Central memory CD8-positive, alpha-beta T cell (primary cell): Measurements from ENCODE around the gene NAP1L4.

Source experiments
- ATAC-seq: fragments of 150-1000 bp; cut with Tn5 transposase; replicated peaks from 2 replicates; pipeline ENCODE4 v1.10.0; 2022; ENCODE audit warnings: mild to moderate bottlenecking, moderate FRiP score, moderate number of reproducible peaks; ENCODE audit not compliant: poor library complexity, severe bottlenecking; ENCODE audit errors: extremely low read depth
- DNase-seq, 2 donors: peaks; one replicate each; pipeline ENCODE4 v3.0.0; 2021; ENCODE audit warnings: low spot score in 2 of 2
- H3K27ac Mint-ChIP-seq: one replicate; pipeline ENCODE4 v1.8.0; 2022; ENCODE audit warnings: low read depth, mild to moderate bottlenecking, moderate library complexity, mixed read lengths
- H3K27me3 Mint-ChIP-seq: one replicate; pipeline ENCODE4 v1.8.0; 2022; ENCODE audit warnings: mixed read lengths
- H3K36me3 Mint-ChIP-seq: one replicate; pipeline ENCODE4 v1.8.0; 2022; ENCODE audit warnings: mild to moderate bottlenecking, moderate library complexity, mixed read lengths; ENCODE audit not compliant: insufficient read depth
- H3K4me1 Mint-ChIP-seq: one replicate; pipeline ENCODE4 v1.8.0; 2022; ENCODE audit warnings: mixed read lengths
- H3K4me3 Mint-ChIP-seq: one replicate; pipeline ENCODE4 v1.8.0; 2022; ENCODE audit warnings: mild to moderate bottlenecking, moderate library complexity, mixed read lengths
- H3K9me3 Mint-ChIP-seq: one replicate; pipeline ENCODE4 v1.8.0; 2022; ENCODE audit warnings: mixed read lengths

The NAP1L4 gene

DNA sequence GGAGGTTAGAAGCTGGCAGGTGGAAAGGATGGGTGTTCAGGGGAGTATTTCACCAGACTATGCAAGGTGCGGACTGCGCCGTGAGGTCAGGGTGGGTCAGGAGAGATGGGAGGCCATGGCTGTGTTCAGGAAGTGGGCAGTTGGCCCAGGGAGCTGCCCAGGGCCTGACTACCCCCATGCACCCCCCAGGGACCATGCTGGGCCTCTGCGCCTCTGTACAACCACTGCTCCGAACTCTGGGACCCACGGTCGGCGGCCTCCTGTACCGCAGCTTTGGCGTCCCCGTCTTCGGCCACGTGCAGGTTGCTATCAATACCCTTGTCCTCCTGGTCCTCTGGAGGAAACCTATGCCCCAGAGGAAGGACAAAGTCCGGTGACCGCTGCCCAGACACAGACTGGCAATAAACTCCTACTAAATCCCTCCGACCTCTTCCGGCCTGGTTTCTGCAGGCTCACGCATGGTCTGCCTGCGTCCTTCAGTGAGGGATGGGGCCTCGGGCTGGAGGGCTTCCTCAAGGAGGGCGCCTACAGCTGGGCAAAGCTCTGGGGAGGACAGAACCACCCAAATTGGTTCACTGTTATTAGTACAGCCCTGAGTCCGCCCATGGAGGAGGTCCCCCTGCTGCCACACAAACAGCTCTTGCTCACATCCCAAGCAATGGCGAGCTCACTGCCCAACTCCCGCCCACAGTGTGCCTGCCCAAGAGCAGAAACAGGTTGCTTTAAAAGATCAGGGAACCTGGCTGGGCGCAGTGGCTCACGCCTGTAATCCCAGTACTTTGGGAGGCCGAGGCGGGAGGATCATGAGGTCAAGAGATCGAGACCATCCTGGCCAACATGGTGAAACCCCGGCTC lies 67.1 kb downstream of the NAP1L4 start:
- Mint-ChIP-seq H3K27ac (no peak overlapping the region), H3K4me1 (peaks cover 12% of the 10 kb centered on the region), H3K4me3 (no peak overlapping the region), H3K36me3 (peaks cover 10% of the 10 kb centered on the region), H3K27me3 (peaks cover 12% of the 10 kb centered on the region), H3K9me3 (no peaks in the 10 kb centered on the region)
- DNase-seq (no peak), ATAC-seq (no peak)

DNA sequence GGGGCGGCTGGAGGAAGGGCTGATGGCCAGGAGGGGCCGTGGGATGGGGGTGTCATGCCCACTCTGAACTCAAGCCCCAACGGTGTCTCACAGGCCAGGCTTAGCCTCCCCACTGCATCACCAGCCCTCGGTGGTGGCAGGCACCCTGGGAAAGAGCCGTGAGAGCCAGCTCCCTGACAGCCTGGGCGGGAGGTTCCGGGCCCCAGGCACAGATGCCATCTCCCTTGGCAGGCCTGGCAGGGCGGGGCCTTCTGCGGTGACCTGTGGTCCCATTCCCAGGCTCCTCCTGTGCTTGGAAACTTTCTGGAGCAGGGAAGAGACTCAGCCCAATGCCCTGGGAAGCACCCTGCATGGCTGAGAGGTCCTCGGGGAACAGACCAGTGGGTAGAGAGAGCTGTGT lies 67.7 kb downstream of the NAP1L4 start:
- ATAC-seq (no peak), DNase-seq (no peak)
- Mint-ChIP-seq H3K9me3 (no peaks in the 10 kb centered on the region), H3K27ac (no peak overlapping the region), H3K36me3 (peaks cover 10% of the 10 kb centered on the region), H3K27me3 (peaks cover 9% of the 10 kb centered on the region), H3K4me1 (peaks cover 8% of the 10 kb centered on the region), H3K4me3 (no peak overlapping the region)

DNA sequence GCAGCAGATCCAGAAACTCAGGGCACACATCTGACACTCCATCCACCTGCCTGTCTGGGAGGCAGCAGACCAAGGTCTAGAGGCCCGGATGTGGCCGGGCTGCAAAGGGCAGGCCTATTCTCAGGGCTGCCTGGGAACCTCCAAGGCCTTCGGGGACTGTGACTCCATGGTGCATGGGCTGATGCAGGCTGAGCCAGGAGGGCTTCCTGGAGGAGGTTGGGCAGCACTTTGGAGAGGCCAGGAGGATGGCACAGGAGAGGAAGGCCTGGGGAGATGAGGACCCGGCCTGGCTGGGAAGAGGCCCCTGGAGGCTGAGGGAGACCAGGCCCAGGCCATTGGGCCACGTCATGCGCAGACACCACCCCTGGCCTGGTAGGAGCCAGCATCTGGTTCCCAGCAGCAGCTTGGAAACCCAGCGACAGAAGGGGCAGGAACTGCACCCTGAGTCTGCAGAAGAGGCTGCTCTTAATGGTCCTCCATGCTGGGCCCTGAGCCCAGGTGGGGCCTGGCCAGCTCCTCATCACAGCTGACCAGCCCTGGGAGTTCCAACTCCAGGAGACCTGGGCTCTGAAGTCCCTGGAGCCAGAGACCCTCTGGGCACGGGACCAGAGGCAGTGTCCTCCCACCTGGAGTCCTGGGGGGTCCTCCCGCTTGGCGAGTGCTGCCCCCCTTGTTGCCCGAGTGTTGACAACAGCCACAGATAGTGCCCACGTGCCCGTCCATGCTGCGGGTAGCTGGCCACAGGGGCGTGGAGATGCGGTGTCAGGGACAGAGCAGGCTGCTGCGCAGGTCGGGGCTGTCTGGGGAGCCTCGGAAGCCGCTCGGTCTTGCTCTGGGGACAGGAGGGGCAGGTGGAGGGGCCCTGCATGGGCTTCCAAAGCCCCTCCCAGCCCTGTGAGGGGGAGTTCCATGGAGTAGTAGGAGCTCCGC lies 68.4 kb downstream of the NAP1L4 start:
- DNase-seq (no peak), ATAC-seq (no peak)
- H3K27ac Mint-ChIP-seq = no peak overlapping the region
- peaks cover 8% of the 10 kb centered on the region for H3K4me1 Mint-ChIP-seq
- H3K27me3 Mint-ChIP-seq = peaks cover 9% of the 10 kb centered on the region
- H3K4me3 Mint-ChIP-seq = no peak overlapping the region
- peaks cover 7% of the 10 kb centered on the region for H3K36me3 Mint-ChIP-seq
- no peaks in the 10 kb centered on the region for H3K9me3 Mint-ChIP-seq

DNA sequence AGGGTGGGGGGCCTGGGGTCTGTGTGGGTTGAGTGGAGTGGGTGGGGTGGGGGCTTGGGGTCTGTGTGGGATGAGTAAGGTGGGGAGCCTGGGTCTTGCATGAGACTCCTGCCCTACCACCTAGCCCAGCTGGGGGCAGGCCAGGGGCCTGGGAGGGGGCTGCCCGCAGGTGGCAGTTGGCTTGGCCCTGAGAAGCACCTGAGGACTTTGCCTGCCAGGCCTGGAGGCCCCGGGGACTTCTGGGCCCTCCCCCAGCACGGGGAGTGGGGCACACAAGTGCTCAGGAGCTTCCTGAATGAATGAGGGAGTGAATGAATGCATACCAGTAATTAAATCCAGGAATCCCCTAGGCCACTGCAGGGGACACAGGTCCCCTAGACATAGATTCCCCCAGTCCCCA lies 69.5 kb downstream of the NAP1L4 start:
- peaks cover 1% of the 10 kb centered on the region for H3K4me1 Mint-ChIP-seq
- H3K36me3 Mint-ChIP-seq = peaks cover 4% of the 10 kb centered on the region
- H3K27ac Mint-ChIP-seq = no peak overlapping the region
- no peak for ATAC-seq
- H3K9me3 Mint-ChIP-seq = no peaks in the 10 kb centered on the region
- no peak for DNase-seq
- peaks cover 2% of the 10 kb centered on the region for H3K27me3 Mint-ChIP-seq
- no peak overlapping the region for H3K4me3 Mint-ChIP-seq

DNA sequence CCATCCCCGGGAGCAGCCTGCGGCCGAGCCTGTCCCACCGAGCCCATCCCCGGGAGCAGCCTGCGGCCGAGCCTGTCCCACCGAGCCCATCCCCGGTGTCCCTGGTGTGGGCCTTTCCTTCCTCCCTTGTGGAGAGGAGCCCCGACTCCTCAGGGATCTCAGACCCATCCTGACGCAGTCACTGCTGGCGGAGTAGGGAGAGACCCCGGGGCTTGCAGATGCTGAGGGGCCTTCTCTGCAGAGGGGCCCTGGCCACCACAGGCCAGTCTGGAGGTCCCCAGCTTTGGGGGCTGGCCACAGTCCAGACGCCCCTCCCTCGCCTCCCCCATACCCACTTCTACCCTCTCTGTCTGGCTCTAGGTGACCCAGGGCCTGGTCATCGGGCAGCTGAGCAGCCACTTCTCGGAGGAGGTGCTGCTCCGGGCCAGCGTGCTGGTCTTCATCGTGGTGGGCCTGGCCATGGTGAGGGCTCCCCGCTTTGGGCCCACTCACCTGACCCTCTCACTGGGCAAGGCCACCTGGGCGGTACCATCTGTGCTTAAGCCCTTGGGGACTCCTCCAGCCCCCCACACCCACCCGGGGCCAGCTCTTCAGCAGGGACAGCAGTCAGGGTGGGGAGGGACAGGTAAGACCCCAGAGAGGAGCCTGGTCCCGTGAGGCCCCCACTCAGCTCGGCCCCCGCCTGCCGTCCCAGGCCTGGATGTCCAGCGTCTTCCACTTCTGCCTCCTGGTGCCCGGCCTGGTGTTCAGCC lies 70.2 kb downstream of the NAP1L4 start:
- Mint-ChIP-seq H3K9me3 (no peaks in the 10 kb centered on the region), H3K27ac (no peak overlapping the region), H3K27me3 (no peaks in the 10 kb centered on the region), H3K36me3 (peaks cover 2% of the 10 kb centered on the region), H3K4me3 (no peak overlapping the region), H3K4me1 (no peaks in the 10 kb centered on the region)
- no peak for ATAC-seq
- no peak for DNase-seq

DNA sequence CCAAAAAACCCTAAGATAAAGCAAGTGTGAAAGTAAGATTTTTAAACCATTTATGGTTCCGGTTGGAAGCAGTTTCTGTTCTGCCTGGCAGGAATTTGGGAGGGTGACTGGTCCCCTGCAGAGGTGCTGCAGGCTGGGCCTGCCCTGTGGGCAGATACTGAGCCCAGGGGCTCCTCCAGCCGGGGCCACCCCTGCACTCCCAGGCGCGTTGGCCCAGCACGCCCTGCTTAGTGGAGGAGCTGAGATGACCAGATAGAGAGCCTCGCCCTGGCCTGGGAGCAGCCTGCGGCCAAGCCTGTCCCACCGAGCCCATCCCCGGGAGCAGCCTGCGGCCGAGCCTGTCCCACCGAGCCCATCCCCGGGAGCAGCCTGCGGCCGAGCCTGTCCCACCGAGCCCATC lies 70.9 kb downstream of the NAP1L4 start:
- no peaks in the 10 kb centered on the region for H3K4me1 Mint-ChIP-seq
- ATAC-seq (no peak), DNase-seq (no peak)
- H3K27ac Mint-ChIP-seq = no peak overlapping the region
- H3K36me3 Mint-ChIP-seq = peaks cover under 1% of the 10 kb centered on the region
- no peaks in the 10 kb centered on the region for H3K27me3 Mint-ChIP-seq
- H3K9me3 Mint-ChIP-seq = no peaks in the 10 kb centered on the region
- no peak overlapping the region for H3K4me3 Mint-ChIP-seq

DNA sequence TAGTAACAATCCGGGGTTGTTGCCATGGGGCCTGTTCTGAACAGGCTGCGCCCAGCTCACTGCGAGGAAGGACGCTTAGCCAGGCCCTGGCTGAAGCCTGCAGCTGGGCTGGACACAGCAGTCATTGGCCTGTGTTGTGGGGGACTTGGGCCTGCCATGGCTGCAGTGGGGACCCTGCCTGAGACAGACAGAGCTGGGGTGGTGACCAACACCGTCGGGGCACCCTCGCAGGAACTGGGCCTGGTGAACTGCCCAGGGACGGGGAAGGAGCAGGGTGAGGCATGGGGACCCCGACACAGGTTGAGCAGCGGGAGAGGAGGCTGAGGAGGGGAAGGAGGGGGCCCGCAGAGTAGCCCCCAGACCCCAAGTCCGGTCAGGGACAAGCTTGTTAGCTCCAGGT lies 71.8 kb downstream of the NAP1L4 start:
- ATAC-seq (no peak), DNase-seq (no peak)
- Mint-ChIP-seq H3K4me1 (no peaks in the 10 kb centered on the region), H3K36me3 (no peaks in the 10 kb centered on the region), H3K27me3 (no peaks in the 10 kb centered on the region), H3K27ac (no peak overlapping the region), H3K4me3 (no peak overlapping the region), H3K9me3 (no peaks in the 10 kb centered on the region)

DNA sequence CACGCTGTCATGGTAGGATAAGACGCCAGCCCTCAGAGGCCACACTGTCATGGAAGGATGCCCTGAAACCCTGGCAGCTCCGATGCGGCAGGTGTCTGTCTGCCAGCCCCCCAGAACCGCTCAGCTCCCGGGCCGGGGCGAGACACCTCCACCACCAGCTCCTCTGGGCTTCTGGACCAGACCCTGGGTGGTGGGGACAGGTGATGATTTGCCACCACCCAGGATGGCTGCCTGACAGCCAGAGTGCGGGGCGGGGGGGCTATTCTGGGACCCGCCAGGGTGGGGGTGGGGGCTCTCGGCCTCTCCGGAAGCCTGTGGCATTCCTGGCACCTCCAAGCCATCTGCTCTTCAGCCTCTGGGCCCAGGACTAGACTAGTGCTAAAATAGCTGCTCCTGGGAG lies 72.3 kb downstream of the NAP1L4 start:
- Mint-ChIP-seq H3K4me3 (no peak overlapping the region), H3K36me3 (no peaks in the 10 kb centered on the region), H3K9me3 (no peaks in the 10 kb centered on the region), H3K27ac (no peak overlapping the region), H3K4me1 (no peaks in the 10 kb centered on the region), H3K27me3 (no peaks in the 10 kb centered on the region)
- ATAC-seq = no peak
- no peak for DNase-seq

DNA sequence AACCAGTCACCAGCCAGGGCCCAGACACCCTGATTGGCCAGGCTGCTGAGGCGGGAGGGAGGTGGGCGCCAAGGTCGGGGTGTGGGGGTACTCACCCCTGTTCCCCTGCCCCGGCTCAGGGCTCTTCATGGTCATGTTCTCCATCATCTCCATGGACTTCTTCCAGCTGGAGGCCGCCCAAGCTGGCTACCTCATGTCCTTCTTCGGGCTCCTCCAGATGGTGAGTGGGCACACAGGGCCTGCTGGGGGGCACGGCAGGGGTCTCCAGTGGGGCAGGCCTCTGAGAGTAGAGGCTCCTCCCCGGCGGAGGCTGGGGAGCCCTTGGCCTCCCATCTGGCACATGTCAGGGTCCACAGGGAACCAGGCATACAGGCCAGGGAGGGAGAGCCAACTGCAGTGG lies 72.9 kb downstream of the NAP1L4 start:
- no peaks in the 10 kb centered on the region for H3K36me3 Mint-ChIP-seq
- no peak overlapping the region for H3K27ac Mint-ChIP-seq
- DNase-seq (no peak), ATAC-seq (no peak)
- H3K9me3 Mint-ChIP-seq = no peaks in the 10 kb centered on the region
- no peaks in the 10 kb centered on the region for H3K27me3 Mint-ChIP-seq
- H3K4me3 Mint-ChIP-seq = no peak overlapping the region
- no peaks in the 10 kb centered on the region for H3K4me1 Mint-ChIP-seq

DNA sequence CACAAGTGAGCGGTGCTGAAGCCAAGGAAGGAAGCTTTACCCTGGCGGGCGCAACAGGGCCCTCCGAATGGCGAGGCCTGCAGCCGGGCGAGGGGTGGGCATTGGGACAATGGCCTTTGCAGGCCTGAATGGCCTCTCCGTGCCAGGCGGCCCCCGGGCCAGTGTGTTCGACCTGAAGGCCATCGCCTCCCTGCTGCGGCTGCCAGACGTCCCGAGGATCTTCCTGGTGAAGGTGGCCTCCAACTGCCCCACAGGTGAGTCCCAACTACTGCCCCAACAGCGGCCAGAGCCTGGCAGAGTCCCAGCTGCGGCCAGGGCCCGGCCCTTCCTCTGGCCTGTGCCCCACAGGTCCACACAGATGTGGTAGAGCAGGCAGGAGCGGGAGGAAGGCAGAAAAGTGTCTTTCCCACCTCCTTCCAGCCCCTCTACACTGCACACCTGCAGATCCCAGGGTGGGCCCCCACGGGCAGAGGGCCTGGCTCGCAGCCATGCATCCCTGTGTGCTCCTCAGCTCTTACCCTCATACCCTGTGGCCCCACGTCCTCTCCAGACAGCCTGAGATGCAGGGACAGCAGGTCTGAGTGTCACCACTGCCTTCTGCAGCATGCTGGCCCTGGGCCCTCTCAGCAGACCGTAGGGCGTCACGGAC lies 74.2 kb downstream of the NAP1L4 start:
- Mint-ChIP-seq H3K27me3 (no peaks in the 10 kb centered on the region), H3K9me3 (no peaks in the 10 kb centered on the region), H3K36me3 (no peaks in the 10 kb centered on the region), H3K4me3 (no peak overlapping the region), H3K27ac (no peak overlapping the region), H3K4me1 (peaks cover 11% of the 10 kb centered on the region)
- ATAC-seq (no peak), DNase-seq (no peak)

DNA sequence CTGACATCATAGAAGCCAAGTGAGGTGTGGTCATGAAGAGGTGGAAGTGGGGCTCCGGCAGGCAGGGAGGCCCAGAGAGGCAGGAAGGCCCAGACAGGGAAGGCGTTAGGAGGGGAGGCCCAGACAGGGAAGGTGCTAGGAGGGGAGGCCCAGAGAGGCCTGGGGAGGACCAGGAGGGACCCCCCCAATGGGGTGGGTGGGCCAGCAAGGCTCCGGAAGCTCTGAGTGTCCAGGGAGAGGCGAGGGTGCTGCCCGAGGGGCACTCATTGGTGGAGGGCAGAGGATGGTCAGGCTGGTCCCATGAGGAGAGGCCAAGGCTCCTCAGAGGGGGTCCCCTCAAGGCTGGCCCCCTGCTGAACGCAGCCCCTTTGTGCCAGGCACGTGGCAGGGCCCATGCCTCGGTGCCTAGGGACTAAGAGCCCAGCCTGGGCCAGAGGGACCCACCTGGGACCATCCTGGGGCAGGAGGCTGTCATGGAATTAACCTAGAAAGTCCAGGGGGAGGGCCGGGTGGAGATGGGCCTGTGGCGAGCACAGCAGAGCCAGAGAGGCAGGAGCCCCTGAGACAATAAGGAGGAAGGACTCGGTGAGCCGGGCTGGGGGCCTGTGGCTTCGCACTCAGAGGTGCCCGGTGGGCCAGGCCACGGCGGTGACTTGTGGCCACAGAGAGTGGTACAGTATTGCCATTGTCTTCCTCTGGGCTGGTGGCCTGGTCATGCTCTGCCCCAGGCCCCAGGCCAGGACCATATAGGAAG lies 75.1 kb downstream of the NAP1L4 start:
- H3K27ac Mint-ChIP-seq = no peak overlapping the region
- H3K4me3 Mint-ChIP-seq = no peak overlapping the region
- no peak for DNase-seq
- H3K9me3 Mint-ChIP-seq = no peaks in the 10 kb centered on the region
- peaks cover 11% of the 10 kb centered on the region for H3K4me1 Mint-ChIP-seq
- no peak for ATAC-seq
- no peaks in the 10 kb centered on the region for H3K36me3 Mint-ChIP-seq
- H3K27me3 Mint-ChIP-seq = no peaks in the 10 kb centered on the region
